ENCODE measurements around the gene RAPGEF4. TPM values are rescaled to one million over a fixed set of nuclear protein-coding genes. Genes with fewer than 3 reads are reported as not detected.

RAPGEF4 gene
- total and polyA plus RNA-seq, 2 of the 8 experiments (the other 6 are each of a cell fraction or from before 2014, with no cell fraction given), result 1.2 to 2.6 TPM

- TF ChIP-seq GABPA (IDR thresholded peaks at IDR 0.05; ENCODE audit: borderline replicate concordance, insufficient read depth, low read length), result no peak
- no peak for TF ChIP-seq CHD7 (IDR thresholded peaks at IDR 0.05; ENCODE audit: insufficient replicate concordance, low read length)
- no peak for TF ChIP-seq SP4 (IDR thresholded peaks at IDR 0.05; ENCODE audit: low read length)
- no peak for TF ChIP-seq RXRA (IDR thresholded peaks at IDR 0.05; ENCODE audit: insufficient read depth, low read depth, low read length)
Measured at GRCh38 chr2:173045181-173045580, 309.5 kb downstream of the RAPGEF4 start (continued).

Measured in H1 (cell line).